Measurements from ENCODE around the gene RUFY4.

RUFY4 gene

DNA sequence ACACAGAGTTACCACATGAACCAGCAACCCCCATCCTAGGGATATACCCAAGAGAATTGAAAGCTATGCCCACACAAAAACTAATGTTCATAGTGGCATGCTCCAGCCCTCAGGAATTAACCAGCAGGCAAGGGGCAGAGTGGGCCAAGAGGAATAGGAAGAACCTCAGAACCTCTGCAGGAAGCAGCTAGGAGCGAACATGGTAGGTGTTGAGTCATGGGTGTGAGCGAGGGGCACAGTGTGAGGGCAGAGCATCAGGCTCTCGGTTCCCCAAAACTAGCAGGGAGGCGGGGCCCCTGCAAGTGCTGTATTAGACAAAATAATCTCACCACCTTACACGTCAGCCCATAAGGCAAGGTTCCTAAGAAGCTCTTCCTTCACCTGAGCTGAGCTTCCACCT, 5.6 kb upstream of the RUFY4 start:
- FAIRE-seq, result no peak

DNA sequence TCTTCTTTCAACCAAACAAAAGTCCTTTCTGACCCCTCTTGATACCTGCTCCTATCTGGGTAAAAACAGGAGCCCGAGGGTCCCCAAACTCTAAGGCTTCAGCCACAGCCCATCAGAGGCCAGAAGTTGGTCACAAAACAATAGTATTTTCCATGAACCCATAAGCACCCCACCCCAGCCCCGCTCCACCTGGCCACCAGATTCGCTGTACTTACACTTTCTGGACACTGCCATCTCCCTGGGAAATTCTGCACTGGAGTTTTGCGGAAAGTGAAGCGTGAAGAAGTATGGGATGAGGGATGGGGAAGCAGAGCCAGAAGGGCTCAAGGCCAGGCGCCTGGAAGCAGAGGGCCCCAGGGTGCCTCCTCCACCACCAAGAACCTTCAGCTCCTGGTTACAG, 5.2 kb upstream of the RUFY4 start:
- no peak for FAIRE-seq

GRCh38 chr2:218065239-218066006, 3.6 kb upstream of the RUFY4 start:
- no peak for FAIRE-seq

- FAIRE-seq, result no peak
These were observed 2.0 kb upstream of the RUFY4 start for GRCh38 chr2:218066926-218067515.

DNA sequence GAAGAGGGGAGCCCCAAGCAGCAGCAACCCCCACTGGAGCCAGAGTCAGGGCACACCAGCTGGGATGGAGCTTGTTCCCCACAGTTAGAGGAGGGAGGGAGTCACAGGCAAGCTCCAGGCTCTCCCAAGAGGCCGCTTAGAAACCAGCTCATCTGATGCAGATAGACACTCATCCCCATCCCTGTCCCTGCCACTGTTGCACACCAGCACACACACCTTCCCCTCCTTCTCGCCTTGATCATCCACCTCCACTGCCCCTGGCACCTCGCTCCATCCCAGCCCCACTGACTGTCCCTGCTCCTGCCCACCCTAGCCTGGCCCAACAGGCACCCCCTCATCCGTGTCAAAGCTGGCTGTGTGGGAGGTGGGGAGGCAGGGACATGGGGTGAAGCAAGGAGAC, 1.5 kb upstream of the RUFY4 start:
- FAIRE-seq, result no peak

DNA sequence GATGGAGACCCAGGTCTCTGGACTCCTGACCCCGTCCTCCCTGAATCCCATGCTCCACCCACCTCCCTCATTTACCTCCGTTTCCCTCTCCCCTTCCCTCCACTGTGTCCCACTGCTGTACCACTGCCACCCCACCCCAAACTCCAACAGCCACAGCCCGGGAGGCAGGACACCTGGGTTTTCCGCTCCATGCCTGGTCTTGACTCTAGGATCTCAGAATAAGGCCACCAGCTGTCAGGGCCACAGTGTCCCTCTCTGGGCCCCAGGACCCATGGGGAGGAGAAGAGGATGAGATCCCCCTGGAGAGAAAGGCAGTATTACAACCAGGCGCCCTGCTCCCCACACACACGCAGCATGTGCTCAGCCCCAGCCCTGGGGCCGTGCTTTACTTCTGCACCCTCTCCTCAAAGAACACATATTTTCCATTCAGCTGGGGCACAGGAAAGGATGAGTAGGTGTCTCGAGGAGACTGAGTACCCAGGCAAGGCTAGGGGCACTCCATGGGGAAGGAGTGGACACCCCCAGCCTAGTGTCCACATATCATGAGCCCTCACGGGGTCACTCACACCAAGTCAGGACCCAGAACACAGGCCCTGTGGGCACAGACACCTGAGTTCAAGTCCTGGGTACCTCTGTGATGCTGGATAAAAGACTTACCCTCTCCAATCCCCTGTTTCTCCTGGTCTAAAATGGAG, 700 bp downstream of the RUFY4 start:
- no peak for FAIRE-seq

DNA sequence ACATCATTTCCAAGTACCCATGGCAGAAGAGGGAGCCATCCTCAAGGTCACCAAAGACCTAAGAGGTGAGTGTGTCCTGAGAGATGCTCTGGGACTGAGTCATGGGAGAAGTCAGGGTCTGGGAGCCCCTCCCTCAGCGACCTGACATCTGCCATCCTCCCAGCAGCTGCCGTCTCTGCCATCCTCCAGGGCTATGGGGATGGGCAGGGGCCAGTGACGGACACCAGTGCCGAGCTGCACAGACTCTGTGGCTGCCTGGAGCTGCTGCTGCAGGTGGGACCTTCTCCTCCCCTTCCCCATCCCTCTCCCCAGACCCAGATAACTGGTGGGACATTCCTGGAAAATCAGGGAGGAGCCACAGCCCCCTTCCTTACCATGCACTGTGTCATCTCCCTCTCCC, 1.5 kb downstream of the RUFY4 start:
- FAIRE-seq, result no peak

- FAIRE-seq, result no peak
These were observed 2.3 kb downstream of the RUFY4 start for GRCh38 chr2:218071218-218071937.

DNA sequence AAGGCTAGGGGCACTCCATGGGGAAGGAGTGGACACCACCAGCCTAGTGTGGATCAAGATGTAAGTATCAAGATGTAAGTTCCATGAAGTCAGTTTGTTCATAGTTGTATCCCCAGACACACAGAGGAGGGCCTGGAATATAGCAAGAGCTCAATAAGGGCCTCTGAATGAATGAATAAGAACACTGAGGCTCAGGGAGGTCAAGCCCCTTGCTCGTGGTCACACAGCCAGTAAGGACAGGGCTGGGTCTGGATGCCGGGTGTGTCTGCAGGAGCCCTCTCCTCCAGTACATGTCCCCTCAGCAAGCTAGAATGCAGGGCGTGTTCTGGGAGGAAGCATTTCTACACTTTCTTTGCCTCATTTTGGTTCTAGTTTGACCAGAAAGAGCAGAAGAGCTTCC, 2.9 kb downstream of the RUFY4 start:
- FAIRE-seq, result no peak

DNA sequence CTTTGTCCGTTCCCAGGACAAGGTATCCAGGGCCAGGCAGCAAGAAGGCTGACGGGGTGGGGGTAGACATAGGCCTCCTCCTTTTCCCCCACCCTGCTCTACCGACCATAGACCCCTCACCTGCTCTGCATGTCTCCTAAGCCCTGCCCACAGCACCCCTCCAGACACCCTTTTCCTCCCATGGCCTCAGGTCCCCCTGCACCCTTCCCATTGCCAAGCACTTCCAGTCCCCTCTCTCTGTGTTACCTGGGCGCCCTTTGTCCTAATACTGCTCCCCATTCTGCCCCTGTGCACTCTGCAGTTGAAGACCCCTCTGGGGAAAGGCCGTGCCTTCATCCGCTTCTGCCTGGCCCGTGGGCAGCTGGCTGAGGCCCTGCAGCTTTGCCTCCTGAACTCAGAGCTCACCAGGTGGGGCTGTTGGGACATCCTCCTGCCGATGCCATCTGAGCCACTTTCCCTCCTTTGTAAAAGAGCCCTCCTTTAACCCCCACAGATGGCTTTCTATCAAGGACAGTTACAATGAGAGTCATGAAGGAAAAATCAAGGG, 3.5 kb downstream of the RUFY4 start:
- FAIRE-seq, result no peak

- no peak for FAIRE-seq
These were observed 4.1 kb downstream of the RUFY4 start for GRCh38 chr2:218073185-218073584.

DNA sequence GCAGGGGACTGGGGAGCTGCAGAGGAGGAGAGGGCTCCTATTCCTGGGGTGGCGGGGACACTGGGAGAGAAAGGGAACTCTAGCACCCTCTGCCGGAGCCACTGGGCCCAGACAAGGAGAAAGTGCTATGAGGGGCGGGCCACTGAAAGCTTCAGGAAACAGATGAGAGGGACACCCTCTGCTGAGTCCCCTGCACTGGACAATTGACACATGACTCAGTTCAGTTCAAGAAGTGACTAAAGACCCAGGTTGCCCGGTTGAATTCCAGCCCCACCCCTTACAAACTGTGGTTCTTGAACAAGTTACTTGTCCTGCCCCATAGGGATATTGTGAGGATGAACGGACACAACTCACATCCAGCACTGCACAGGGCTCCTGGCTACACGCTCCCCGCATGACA, 5.0 kb downstream of the RUFY4 start:
- no peak for FAIRE-seq

GRCh38 chr2:218075975-218076811, 7.1 kb downstream of the RUFY4 start:
- FAIRE-seq, result no peak

DNA sequence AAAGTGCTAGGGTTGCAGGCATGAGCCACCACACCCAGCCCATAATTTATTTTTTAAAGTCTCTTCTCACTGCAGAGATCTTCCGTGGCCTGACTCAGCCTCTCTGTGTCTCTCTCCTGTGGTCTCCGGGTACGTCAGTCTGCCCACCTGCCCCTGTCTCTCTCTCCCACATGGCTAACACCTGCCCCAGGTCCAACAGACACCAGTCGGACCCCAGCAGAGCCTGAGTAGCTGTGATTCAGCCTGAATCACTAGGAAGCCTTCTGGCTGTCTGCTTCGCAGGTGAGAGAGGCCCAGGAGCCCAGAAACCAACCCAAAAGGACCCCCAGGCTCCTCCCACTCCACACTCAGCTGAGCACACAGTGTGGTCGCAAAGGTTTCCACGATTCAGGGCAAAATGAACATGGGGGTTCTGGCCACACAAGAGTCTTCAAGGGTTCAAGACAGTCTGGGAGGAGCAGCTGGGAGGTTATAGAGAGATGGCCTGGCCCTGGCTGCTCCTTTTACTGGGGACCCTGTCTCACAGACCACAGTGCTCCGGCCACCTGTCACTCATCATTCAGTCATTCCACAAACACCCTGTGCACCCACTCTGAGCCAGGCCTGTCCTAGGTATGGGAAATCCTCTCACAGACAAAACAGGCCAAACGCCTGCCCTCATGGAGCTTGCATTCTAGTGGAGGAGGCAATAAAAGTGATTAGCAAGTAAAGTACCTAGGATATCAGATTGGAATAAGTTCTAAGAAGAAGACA, 8.6 kb downstream of the RUFY4 start:
- FAIRE-seq, result no peak

DNA sequence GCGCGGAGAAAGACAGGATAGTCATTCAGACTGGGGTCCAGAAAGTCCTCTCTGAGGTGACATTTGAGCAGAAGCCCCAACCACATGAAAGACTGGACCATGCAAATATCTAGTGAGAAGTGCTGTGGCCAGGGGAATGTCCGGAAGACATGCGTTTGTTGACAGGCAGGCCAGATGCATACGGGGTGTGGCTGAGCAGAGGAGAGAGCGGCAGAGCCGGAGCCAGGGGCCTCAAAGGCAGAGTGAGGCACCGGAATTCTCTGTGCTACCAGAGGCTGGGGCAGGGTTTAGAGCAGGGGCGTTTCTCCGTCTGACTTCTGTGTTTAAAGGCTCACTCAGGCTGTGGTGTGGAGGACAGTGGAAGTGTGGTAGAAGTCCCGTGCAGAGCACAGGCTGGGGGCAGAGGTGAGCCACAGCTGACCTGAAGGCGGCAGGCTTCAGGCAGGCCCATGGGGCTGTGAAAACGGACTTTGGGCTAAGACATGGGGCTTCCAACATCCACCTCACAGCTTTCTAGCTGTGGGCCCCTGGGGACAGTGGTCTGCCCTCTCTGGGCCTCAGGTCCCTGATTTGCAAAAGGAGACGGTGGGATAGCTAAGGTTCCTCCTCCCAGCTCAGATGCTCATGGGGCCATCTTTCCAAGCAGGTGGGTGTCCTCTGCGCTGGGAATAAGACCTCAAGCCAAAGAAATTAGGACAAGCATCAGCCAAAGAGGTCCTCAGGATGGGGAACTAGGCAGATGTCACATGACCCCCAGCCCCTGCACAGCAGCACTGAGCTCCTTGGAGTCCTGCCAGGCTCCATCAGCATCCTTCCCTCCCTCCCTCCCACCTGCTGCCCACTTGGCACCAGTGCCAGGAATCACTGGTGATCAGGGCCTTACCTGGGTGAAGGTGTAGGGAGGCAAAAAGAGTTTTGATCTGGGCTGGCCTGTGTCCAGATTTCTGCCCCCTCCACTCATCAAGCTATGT, 11.2 kb downstream of the RUFY4 start:
- FAIRE-seq, result no peak

DNA sequence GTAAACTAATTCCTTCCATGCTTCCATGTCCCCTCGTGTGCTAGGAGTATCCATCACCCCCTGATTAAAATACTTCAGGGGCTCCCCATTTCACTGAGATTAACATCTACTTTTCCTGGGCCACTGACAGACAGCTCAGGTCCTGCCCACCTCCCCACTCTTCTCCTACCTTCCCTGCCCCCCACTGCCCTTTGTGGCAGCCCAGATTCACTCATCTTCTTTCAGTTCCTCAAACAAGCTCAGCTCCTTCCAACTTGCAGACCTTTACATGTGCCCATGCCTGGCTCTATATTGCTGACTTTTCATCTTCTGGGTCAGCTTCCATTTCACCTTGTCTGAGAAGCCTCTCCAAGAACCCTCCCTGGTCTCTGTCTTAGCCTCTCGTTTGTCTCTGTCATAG, 12.0 kb downstream of the RUFY4 start:
- no peak for FAIRE-seq

- FAIRE-seq, result no peak
These were observed 12.6 kb downstream of the RUFY4 start for GRCh38 chr2:218081695-218082094.

- FAIRE-seq, result no peak
These were observed 13.7 kb downstream of the RUFY4 start for GRCh38 chr2:218082586-218083351.

GRCh38 chr2:218083352-218083676, 14.3 kb downstream of the RUFY4 start:
- no peak for FAIRE-seq

DNA sequence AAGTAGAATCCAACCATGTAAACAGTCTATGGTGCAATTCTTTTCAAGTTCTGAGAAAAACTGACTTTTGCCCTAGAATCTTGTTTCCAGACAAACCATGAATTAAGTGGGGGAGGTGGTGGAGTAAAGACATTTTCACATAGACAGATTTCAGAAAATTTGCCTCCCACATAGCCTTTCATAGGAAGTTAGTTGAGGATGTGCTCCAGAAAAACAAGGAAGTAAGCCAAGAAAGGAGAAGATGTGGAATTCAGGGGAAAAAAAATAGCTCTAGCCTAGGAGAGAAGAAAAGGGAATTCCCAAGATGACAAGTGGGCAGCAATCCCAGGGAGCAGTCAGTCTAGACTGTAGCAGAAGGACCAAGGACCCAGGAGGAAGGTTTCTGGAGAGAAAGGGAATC, 17.4 kb downstream of the RUFY4 start:
- FAIRE-seq, result no peak

Data from colon (tissue), 2 donors.